ENCODE data around the gene JAKMIP3.

Gene JAKMIP3

GRCh38 chr10:132063432-132063831 lies 2.3 kb upstream of the JAKMIP3 start:
- no peak for TF ChIP-seq POLR2AphosphoS5 (IDR thresholded peaks at IDR 0.05; ENCODE audit: low read depth, low read length)
- no peak for TF ChIP-seq TAF1 (IDR thresholded peaks at IDR 0.05; ENCODE audit: borderline replicate concordance, insufficient read depth, low read length)
- no peak for TF ChIP-seq FOXP2 (optimal IDR thresholded peaks at IDR 0.05; ENCODE audit: borderline replicate concordance, extremely low read depth, extremely low read length, insufficient read depth)
- TF ChIP-seq REST (IDR thresholded peaks at IDR 0.05; ENCODE audit: insufficient read depth in 1 of 2, low read depth in 2 of 2, low read length in 2 of 2), result no peak
- TF ChIP-seq SIN3A (IDR thresholded peaks at IDR 0.05; ENCODE audit: borderline replicate concordance, insufficient read depth, low read length), result no peak

- TF ChIP-seq REST (IDR thresholded peaks at IDR 0.05; ENCODE audit: insufficient read depth in 1 of 2, low read depth in 2 of 2, low read length in 2 of 2) (no peak), TAF1 (IDR thresholded peaks at IDR 0.05; ENCODE audit: borderline replicate concordance, insufficient read depth, low read length) (no peak), POLR2AphosphoS5 (IDR thresholded peaks at IDR 0.05; ENCODE audit: low read depth, low read length) (no peak), SIN3A (IDR thresholded peaks at IDR 0.05; ENCODE audit: borderline replicate concordance, insufficient read depth, low read length) (no peak), FOXP2 (optimal IDR thresholded peaks at IDR 0.05; ENCODE audit: borderline replicate concordance, extremely low read depth, extremely low read length, insufficient read depth) (no peak)
Measured at GRCh38 chr10:132064082-132064755, 1.5 kb upstream of the JAKMIP3 start.

DNA sequence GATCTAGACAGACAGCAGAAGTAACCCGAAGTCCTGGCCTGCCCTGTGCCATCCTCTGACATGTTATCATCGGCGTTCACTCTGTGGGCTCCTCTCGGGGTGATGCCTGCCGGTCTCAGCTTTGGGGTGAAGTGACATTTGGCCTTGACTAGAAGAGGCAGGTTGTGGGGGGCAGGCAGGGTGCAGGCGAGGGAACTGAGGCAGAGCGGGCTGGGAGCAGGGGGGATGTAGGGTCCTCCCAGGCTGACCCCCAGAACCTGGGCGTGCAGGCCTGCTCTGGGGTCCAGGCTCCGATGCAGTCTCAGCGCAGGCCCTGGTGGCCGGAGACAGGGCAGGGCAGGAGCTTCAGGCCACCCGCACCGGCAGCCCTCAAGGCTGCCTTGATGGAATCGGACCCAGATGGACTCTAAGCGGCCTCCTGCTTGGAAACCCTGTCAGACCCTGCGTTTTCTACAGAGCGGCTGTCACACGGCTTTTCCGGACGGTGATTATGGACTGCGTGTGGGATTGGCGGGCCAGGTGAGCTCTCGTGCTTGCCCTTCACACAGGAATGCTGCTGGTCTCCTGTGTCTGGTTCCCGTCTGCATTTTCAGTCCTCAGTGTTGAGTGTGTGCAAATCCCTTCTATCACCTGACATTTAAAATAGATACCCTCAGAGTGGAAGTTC lies 842 bp upstream of the JAKMIP3 start:
- TF ChIP-seq TAF1 (IDR thresholded peaks at IDR 0.05; ENCODE audit: borderline replicate concordance, insufficient read depth, low read length) (no peak), REST (IDR thresholded peaks at IDR 0.05; ENCODE audit: insufficient read depth in 1 of 2, low read depth in 2 of 2, low read length in 2 of 2) (no peak), FOXP2 (optimal IDR thresholded peaks at IDR 0.05; ENCODE audit: borderline replicate concordance, extremely low read depth, extremely low read length, insufficient read depth) (no peak), POLR2AphosphoS5 (IDR thresholded peaks at IDR 0.05; ENCODE audit: low read depth, low read length) (no peak)

DNA sequence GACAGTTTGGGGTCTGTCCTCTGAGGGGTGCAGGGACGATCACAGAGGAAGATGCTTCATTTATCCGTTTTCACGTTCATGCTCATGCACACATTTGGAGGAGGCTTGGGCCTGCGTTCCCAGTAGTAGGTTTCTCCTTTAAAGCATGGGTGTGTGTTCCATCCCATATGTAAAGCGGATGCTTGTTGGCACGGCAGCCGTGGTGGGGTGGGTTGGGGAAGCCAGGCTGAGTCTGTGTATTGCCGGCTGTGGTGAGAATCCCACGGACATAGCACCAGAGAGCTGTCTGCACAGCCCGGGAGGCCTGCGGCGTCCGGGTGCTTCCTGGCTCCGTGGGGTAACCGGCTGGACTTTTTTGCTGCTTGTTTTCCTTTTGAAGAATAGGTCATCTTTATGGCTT lies 440 bp downstream of the JAKMIP3 start:
- TF ChIP-seq FOXP2 (optimal IDR thresholded peaks at IDR 0.05; ENCODE audit: borderline replicate concordance, extremely low read depth, extremely low read length, insufficient read depth) (no peak), TAF1 (IDR thresholded peaks at IDR 0.05; ENCODE audit: borderline replicate concordance, insufficient read depth, low read length) (no peak), SIN3A (IDR thresholded peaks at IDR 0.05; ENCODE audit: borderline replicate concordance, insufficient read depth, low read length) (no peak), POLR2AphosphoS5 (IDR thresholded peaks at IDR 0.05; ENCODE audit: low read depth, low read length) (no peak), REST (IDR thresholded peaks at IDR 0.05; ENCODE audit: insufficient read depth in 1 of 2, low read depth in 2 of 2, low read length in 2 of 2) (no peak)
